ENCODE data around the gene SMAD2.
A peak's percentile ranks its signal among the peaks of the same experiment; 100 is the strongest.

The SMAD2 gene

GRCh38 chr18:47931718-47932103 is 1.3 kb upstream of the SMAD2 start:
- no peak for DNase-seq

- peak; percentile 37 for DNase-seq
Observed at GRCh38 chr18:47930931-47931717, 665 bp upstream of the SMAD2 start.

DNA sequence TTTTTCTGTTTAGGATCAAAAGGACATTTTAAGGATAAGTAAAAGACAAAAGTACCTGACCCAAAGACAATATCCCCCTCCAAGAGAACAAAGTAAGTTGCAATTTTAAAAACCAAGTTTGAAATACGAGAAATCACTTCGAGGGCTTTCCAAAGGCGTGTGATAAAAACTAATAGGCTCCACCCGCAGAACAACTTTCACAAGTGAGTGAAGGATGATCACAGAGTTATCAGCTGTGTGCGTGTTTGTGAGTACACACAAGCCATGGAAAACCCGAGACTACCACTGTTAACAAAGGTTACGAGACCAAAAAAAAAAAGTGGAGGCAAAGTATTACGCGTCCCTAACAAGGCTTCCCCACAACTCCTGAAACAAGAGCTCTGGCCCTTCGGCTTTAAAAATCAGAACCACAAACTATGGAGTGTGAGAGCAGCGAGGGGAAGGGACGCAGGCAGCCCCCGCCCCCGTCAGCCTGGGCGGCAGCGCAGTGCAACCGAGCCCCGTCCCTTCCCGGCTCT is 719 bp downstream of the SMAD2 start:
- DNase-seq = no peak

DNA sequence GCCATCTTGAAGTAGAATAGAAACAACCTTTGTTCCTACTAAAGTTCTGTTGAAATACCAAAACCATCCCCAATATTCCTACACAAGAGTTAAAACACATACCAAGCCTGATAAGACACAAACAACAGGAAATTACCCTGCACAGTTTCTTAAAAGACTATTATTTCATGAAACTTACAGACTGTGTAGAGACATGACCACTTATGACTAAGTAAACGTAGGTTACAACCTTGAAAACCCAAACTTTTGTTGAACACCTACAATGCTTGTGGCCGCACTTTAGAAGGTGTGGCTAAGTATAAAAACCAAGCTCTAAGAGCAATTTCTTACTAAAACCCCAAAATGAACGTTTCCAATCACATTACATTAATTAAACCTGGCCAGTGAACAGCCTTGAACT is 2.0 kb downstream of the SMAD2 start:
- no peak for DNase-seq

GRCh38 chr18:47926101-47926850 is 4.2 kb downstream of the SMAD2 start:
- no peak for DNase-seq

DNA sequence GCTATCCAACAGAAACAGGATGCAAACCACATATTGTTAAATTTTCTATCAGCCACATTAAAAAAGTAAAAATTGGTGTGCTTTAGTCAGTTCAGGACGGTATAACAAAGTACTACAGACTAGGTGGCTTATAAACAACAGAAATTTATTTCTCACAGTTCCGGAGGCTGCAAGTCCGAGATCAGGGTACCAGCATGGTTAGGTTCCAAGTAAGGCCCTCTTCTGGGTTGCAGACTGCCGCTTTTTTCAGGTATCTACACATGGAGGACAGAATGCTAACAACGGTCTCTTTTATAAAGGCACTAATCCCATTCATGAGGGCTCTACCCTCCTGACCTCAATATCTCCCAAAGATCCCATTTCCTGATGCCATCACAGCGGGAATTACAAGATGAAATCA is 10.5 kb downstream of the SMAD2 start:
- DNase-seq = no peak

DNA sequence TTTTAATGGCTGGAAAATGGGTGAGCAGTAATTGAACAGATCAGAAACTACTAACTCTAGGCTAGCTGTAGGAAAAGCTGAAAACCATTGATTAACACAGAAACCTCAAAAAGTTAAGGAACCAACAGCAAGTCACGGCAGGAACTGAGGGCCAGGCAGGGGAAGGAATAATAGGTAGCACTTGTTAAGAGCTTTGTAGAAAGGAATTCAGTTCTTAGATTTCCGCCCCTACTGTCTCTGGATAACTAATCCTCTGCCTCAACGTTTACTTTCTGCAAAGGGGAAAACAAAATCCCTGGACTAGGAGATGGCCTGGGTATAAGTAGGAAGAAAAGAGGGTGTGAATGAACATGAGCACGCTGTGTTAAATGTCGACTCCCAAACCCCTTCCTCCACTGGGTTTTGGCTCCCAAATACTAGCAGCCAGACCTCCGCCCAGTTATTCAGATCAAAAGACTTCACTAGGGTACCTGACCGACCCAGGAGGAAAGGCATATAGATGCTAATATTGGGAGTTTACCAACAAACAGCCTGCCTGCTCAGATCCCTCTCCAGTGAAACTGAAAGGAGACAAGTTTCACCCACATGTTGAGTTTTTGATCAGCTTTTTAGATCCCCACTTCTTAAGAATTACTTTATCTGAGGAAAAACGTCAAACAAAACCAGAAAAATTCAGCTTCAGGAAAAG is 12.4 kb downstream of the SMAD2 start:
- DNase-seq = no peak

DNA sequence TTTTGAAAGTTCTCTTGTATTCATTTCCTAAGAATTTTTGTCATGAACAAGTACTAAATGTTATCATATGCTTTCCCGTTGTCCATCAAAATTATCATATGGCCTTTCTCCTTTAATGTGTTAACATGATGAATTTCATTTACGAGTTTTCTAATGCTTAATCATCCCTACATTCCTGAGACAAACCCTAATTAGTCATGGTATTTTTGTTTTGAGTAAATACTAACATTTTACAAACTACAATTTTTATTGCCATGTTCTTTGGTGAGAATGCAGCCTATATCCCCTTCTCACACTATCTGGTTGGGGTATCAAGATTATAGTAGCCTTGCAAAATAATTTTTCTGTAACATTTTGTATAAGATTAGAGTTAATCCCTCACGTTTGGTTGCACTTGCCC is 14.5 kb downstream of the SMAD2 start:
- no peak for DNase-seq

DNA sequence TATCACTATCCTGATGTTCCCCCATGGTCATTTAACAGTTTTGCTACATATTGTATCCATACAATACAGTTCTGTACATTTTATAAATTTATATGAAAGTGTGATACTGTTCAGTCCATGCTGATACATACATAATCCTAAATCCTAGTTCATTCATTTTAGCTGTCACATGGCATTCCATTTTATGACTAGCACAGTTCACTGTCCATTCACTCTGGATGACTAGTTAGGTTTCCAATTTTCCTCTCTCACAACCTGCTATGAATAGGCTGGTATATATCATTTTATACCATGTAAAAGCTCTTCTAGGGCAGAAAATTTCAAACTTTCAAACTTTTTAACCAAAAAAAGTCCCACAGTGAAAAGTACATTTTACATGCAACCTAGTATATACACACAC is 15.2 kb downstream of the SMAD2 start:
- no peak for DNase-seq

- DNase-seq = no peak
Observed at GRCh38 chr18:47912794-47913585, 17.5 kb downstream of the SMAD2 start.

DNA sequence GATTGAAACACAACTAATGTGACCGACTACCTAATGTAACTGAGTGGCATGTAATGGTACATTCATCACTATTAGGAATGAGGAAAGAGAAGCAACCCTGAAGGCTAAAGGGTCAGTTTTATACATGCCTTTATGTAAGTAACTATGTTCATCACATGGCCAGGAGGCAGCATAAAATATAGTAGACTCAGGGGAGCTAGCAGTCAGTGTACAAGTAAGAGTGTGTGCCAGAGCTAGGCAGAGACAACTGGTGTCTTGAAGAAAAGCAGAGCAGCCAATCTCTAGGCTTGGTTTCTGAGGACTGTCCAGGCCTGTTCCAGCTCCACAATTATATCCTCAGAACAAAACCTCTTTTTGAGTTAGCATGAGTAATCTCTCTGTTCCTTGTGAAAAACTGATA is 18.1 kb downstream of the SMAD2 start:
- DNase-seq = no peak

DNA sequence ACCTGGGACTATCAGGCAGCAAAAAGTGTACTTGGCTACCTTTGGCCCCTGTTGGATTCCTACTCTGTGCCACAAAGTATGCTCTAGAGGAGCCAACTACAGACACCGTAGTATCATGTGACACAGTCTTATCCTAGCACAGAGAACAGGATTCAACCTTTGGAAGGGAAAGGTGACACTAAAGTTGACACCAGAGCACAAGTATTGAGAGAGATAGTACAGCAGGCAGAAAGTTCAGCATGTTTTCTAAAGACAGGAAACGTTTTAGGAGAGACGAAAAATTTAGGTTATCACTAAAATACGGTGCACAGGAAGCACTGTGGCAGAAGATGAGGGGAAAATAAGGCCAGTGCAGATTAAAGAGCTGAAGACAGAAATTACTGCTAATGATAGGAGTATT is 18.6 kb downstream of the SMAD2 start:
- no peak for DNase-seq

- no peak for DNase-seq
Observed at GRCh38 chr18:47909484-47909883, 21.0 kb downstream of the SMAD2 start.

- no peak for DNase-seq
Observed at GRCh38 chr18:47908592-47908991, 21.9 kb downstream of the SMAD2 start.

DNA sequence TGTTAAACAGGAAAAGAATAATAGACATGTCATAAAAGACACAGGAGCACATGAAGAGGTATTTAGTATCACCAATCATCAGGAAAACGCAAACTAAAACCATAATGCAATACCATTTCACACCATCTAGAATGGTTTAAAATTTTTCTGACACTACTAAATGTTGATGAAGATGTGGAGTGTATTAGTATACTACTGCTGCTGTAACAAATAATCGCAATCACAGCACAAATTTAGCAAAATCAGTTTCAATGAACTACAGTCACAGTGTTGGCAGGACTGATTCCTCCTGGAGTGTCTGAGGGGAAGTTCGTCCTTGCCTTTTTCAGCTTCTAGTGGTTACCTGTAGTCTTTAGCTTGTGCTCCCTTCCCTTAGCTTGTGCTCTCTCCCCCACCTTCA is 24.1 kb downstream of the SMAD2 start:
- DNase-seq = no peak

GRCh38 chr18:47903809-47904208 is 26.6 kb downstream of the SMAD2 start:
- DNase-seq = no peak

DNA sequence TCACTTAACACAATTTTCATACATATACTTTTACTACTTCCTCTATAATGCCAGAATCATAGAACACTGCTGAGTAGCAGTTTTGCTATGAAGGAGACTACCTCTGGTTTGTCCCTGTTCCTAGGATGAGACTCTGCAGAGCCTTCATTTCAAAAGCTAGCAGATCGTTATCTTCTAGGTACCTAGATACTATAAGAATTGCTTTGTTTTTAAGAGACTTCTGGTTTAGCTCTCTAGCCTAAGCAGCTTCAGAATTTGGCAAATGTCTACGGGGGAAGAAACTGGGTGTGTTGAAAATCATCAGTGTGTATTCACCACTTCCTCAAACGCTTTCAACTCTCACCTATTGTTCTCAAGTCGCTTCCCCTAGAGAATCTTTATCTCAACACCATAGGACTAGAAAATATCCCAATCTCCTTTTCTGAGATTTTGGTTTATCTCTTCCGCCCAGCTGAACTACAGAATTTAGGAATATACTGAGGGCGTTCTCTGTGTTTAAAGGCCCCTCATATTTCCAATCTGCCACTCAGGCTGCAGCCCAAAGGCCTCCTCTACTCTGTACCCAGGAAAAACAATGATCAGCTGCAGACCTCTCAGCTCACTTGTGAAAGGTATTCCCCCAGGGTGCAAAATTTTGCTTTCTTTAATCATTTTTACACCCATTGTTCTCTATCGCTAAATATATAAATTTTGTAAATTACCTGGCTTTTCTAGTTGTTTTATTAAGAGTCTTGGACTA is 28.7 kb downstream of the SMAD2 start:
- no peak for DNase-seq

GRCh38 chr18:47899107-47899840 is 31.2 kb downstream of the SMAD2 start:
- no peak for DNase-seq

DNA sequence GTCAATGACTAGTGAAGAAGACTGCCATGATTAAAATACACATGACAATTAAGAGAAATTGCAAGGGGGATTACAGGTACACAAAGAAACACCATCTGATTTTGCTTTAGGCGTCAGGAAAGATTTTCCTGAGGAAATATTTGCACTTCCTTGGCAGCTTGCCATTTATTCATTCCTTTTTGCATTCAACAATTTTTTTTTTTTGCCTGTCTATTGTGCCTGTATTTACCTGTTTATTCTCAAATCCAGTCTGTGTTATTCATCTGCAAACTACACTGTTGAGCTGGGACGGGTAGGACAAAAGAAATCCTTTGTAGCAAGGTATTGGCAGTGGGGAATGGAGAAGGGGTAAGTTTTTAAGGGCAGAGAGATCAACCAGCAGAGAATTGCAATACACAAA is 31.8 kb downstream of the SMAD2 start:
- DNase-seq = no peak

- no peak for DNase-seq
Observed at GRCh38 chr18:47898055-47898454, 32.4 kb downstream of the SMAD2 start.

GRCh38 chr18:47895565-47896250 is 34.8 kb downstream of the SMAD2 start:
- no peak for DNase-seq

Measured in NCI-H524 treated with DMSO at 0.1 percent for 48 hours (cell line).